HG03439 (cell line): ENCODE data around the gene UBXN6.
A peak's percentile ranks its signal among the peaks of the same experiment; 100 is the strongest.

Experiments
- ATAC-seq: cut with Tn5 transposase; IDR thresholded peaks from one replicate; pipeline ENCODE4 v1.9.1; 2021; ENCODE audit warnings: mild to moderate bottlenecking, moderate library complexity; ENCODE audit not compliant: unreplicated experiment

The UBXN6 gene

GRCh38 chr19:4413588-4413987 is 44.0 kb downstream of the UBXN6 start:
- no peak for ATAC-seq

- ATAC-seq, result no peak
Measured at GRCh38 chr19:4409123-4409933, 48.3 kb downstream of the UBXN6 start.

GRCh38 chr19:4406626-4407025 is 51.0 kb downstream of the UBXN6 start:
- ATAC-seq, result no peak

GRCh38 chr19:4405977-4406376 is 51.6 kb downstream of the UBXN6 start:
- no peak for ATAC-seq

- no peak for ATAC-seq
Measured at GRCh38 chr19:4403005-4403761, 54.4 kb downstream of the UBXN6 start.

- ATAC-seq, result peak; percentile 76
Measured at GRCh38 chr19:4402171-4403004, 55.2 kb downstream of the UBXN6 start, which contains the start of gene CHAF1A. CHAF1A (plus strand) TSS chr19:4402640; CDS start chr19:4402763, 123 bp downstream.

- ATAC-seq, result no peak
Measured at GRCh38 chr19:4401769-4402170, 55.8 kb downstream of the UBXN6 start.

GRCh38 chr19:4400135-4400936 is 57.3 kb downstream of the UBXN6 start, which contains the start of gene SH3GL1:
SH3GL1 (minus strand) TSS chr19:4400547; CDS start chr19:4400368, 179 bp downstream.
- peak; percentile 63 for ATAC-seq

GRCh38 chr19:4399812-4400134 is 57.8 kb downstream of the UBXN6 start:
- ATAC-seq, result peak; percentile 7

- no peak for ATAC-seq
Measured at GRCh38 chr19:4396949-4397783, 60.4 kb downstream of the UBXN6 start.
